ENCODE measurements around the gene LPP.

- TF ChIP-seq GATA2 (IDR thresholded peaks at IDR 0.05; ENCODE audit: low read depth, low read length) (no peak), GATA3 (IDR thresholded peaks at IDR 0.05; ENCODE audit: low read depth, low read length) (no peak)
Measured at GRCh38 chr3:188527389-188527788, 373.4 kb downstream of the LPP start.

Data from SH-SY5Y (cell line).